ENCODE results near the gene PHOX2A.

- TF ChIP-seq CTCF (conservative IDR thresholded peaks at IDR 0.05; ENCODE audit: low read length) (no peak), EZH2phosphoT487 (IDR thresholded peaks at IDR 0.05; ENCODE audit: borderline replicate concordance) (no peak)
Measured at GRCh38 chr11:72230764-72231365, 13.1 kb downstream of the PHOX2A start.

Measured in Loucy (cell line).